ENCODE results near the gene PCNT.

GRCh38 chr21:46478910-46479309 lies 155.0 kb downstream of the PCNT start:
- TF ChIP-seq ZNF114 (tag by site-specific recombination; IDR thresholded peaks at IDR 0.05): no peak
- no peak for TF ChIP-seq CTCF (tag by site-specific recombination; IDR thresholded peaks at IDR 0.05)
- TF ChIP-seq YY1 (tag by site-specific recombination; IDR thresholded peaks at IDR 0.05): no peak
- TF ChIP-seq ZBTB1 (tag by site-specific recombination; IDR thresholded peaks at IDR 0.05): no peak
- no peak for TF ChIP-seq ZNF24 (tag by site-specific recombination; IDR thresholded peaks at IDR 0.05)

All from HEK293 (cell line).